Mesodermal cell (in vitro differentiated cells): Measurements from ENCODE around the gene PGGHG.

ENCODE experiments used
- H3K27ac ChIP-seq: 2 replicates; pipeline ENCODE4 v1.7.0; 2013; ENCODE audit warnings: mild to moderate bottlenecking, low read depth, low read length, moderate library complexity; ENCODE audit not compliant: severe bottlenecking
- H3K36me3 ChIP-seq: 2 replicates; pipeline ENCODE4 v1.7.1; 2013; ENCODE audit warnings: mild to moderate bottlenecking, low read length, moderate library complexity; ENCODE audit not compliant: control insufficient read depth, insufficient read depth
- H3K4me1 ChIP-seq: one replicate; pipeline ENCODE4 v1.7.1; 2013; ENCODE audit warnings: mild to moderate bottlenecking, low read length; ENCODE audit not compliant: insufficient read depth, control insufficient read depth, poor library complexity, severe bottlenecking
- H3K4me3 ChIP-seq: 2 replicates; pipeline ENCODE4 v1.7.0; 2013; ENCODE audit warnings: low read length, control low read depth, mild to moderate bottlenecking; ENCODE audit not compliant: insufficient read depth, poor library complexity, severe bottlenecking; ENCODE audit errors: extremely low read depth
- H3K9me3 ChIP-seq: 2 replicates; pipeline ENCODE4 v1.7.1; 2013; ENCODE audit warnings: mild to moderate bottlenecking, low read length, moderate library complexity; ENCODE audit not compliant: control insufficient read depth
- WGBS, 2 experiments: methylation state at CpG; one replicate each; pipeline ENCODE4 v1.1.5; 2013; ENCODE audit warnings: missing lambda C conversion rate in 2 of 2; ENCODE audit not compliant: insufficient coverage in 2 of 2; 5-methylcytosine and 5-hydroxymethylcytosine counted together

Gene PGGHG

DNA sequence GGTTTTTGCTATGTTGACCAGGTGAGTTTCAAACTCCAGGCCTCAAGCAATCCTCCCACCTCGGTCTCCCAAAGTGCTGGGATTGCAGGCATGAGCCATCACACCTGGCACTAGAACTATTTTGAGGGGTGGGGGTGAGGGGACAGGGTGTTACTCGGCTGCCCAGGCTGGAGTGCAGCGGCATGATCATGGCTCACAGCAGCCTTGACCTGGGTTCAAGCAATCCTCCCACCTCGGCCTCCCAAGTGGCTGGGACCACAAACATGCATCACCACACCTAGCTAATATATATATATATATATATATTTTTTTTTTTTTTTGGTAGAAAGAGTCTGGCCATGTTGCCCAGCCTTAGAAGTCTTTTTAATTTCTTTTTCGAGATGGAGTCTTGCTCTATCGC, 48.8 kb downstream of the PGGHG start:
- WGBS, 2 experiments = 96 to 97% methylated on average over 2 to 3 of the region's 6 CpGs
- Histone ChIP-seq H3K36me3 (no peaks in the 10 kb centered on the region), H3K27ac (no peak overlapping the region), H3K9me3 (peaks cover 7% of the 10 kb centered on the region), H3K4me3 (no peak overlapping the region), H3K4me1 (peaks cover 11% of the 10 kb centered on the region)

GRCh38 chr11:339963-340362, 51.0 kb downstream of the PGGHG start:
- no peak overlapping the region for H3K4me3 ChIP-seq
- no peaks in the 10 kb centered on the region for H3K9me3 ChIP-seq
- H3K27ac ChIP-seq = no peak overlapping the region
- 100% methylated on average over 1 of the region's 2 CpGs for WGBS, 2 experiments
- no peaks in the 10 kb centered on the region for H3K36me3 ChIP-seq
- peaks cover 2% of the 10 kb centered on the region for H3K4me1 ChIP-seq

DNA sequence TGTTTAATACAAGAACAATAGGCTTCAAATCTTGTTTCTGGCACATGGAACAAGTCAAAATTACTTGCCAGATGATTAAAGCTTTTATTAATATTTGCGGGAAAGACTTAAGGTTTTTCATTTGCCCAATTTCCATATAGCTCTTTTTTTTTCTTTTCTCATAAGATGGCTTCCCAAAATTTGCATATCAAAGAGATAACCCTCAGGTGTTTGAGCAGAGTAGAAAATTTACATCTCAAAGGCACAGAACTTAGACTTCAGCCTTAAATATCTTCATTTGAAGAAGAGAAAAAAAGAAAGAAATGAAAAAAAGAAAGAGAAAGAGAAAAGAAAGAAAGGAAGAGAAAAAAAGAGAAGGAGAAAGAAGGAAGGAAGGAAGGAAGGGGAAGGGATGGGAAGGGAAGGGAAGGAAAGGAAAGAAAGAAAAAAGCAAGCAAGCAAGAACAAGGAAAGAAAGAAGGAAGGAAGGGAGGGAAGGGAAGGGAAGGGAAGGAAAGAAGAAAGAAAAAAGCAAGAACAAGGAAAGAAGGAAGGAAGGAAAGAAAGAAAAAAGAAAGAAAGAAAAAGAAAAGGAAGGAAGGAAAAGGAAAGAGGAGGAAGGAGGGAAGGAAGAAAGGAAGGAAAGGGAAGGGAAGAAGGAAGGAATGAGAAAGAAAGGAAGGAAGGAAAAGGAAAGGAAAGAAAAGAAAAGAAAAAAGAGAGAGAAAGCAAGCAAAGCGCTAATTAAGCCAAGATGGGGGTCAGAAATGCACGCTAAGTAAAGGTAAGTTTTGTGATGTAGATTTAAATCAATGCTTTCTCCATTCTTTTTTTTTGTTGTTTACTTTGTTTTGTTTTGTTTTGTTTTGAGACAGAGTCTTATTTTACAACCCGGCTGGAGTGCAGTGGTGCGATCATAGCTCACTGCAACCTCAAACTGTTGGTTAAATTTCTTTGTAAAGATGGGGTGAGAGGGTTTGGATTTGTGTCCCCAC, 51.9 kb downstream of the PGGHG start:
- no peaks in the 10 kb centered on the region for H3K36me3 ChIP-seq
- H3K4me3 ChIP-seq = no peak overlapping the region
- no peaks in the 10 kb centered on the region for H3K4me1 ChIP-seq
- no peak overlapping the region for H3K27ac ChIP-seq
- no peaks in the 10 kb centered on the region for H3K9me3 ChIP-seq
- WGBS, 2 experiments = 55 to 66% methylated on average over 3 of the region's 5 CpGs

- no peaks in the 10 kb centered on the region for H3K4me1 ChIP-seq
- WGBS, 2 experiments = 90 to 96% methylated on average over 3 of the region's 3 CpGs
- H3K9me3 ChIP-seq = no peaks in the 10 kb centered on the region
- no peak overlapping the region for H3K4me3 ChIP-seq
- H3K27ac ChIP-seq = peak overlapping the region; percentile 10
- no peaks in the 10 kb centered on the region for H3K36me3 ChIP-seq
These were observed 53.4 kb downstream of the PGGHG start for GRCh38 chr11:342328-342727.

DNA sequence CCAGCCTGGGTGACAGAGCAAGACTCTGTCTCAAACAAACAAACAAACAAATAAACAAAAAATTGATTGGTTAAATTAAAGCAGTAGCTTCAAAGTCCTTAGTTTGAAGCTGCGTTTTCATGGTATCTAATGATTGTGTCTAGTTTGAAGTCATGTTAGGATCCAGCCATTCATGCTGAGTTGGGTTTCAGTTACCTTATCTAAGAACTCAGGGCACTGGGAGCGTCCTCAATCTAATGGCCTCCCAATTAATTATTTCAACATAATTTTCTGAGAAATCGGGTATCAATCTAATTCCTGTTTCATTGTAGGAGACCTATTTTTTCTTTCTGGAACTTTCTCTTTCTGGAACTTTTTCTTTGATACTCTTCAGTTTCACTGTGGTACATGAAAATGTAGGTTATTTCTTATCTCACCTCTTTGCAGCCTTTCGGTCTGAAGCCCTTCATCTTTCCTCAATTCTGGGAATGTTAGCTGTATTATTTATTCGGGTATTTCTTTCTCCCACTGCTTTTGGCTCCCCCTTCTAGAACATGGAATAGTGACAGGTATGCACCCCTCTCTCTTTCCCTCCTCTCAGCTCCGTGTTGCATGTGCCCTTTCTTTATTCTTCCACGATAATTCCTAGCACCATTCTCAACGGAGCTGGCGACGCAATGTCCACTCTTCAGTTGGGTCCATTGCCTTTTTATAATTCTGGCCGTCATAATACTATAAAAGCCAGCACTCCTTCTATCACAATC, 56.1 kb downstream of the PGGHG start:
- WGBS, 2 experiments = 85 to 96% methylated on average over 7 of the region's 11 CpGs
- no peaks in the 10 kb centered on the region for H3K4me1 ChIP-seq

More for the DNA sequence above, 56.1 kb downstream of the PGGHG start:
- Histone ChIP-seq H3K4me3 (no peak overlapping the region), H3K9me3 (no peaks in the 10 kb centered on the region), H3K27ac (no peak overlapping the region), H3K36me3 (no peaks in the 10 kb centered on the region)
